NCI-H446 (cell line): ENCODE data around the gene DOCK4.
"Not testable (repeated sequence)": the region's sequence is repeated elsewhere in the genome, so short reads cannot be mapped to it uniquely, and the experiment has no call there.

ENCODE experiments used
- DNase-seq, 2 experiments: peaks; one replicate each; lab custom pipeline; 2025; lab: John Stamatoyannopoulos, UW

DOCK4 gene

GRCh38 chr7:112133328-112133727 lies 72.9 kb downstream of the DOCK4 start:
- DNase-seq = no peak

GRCh38 chr7:112132051-112132694 lies 74.0 kb downstream of the DOCK4 start:
- DNase-seq = no peak

GRCh38 chr7:112130729-112131410 lies 75.3 kb downstream of the DOCK4 start:
- no peak for DNase-seq

- no peak for DNase-seq
These were observed 76.4 kb downstream of the DOCK4 start for GRCh38 chr7:112129655-112130323.

- not testable (repeated sequence) for DNase-seq
These were observed 77.5 kb downstream of the DOCK4 start for GRCh38 chr7:112128461-112129425.

- not testable (repeated sequence) for DNase-seq
These were observed 78.2 kb downstream of the DOCK4 start for GRCh38 chr7:112128041-112128440.

GRCh38 chr7:112125250-112125649 lies 80.9 kb downstream of the DOCK4 start:
- DNase-seq = no peak

GRCh38 chr7:112124061-112124766 lies 82.0 kb downstream of the DOCK4 start:
- no peak for DNase-seq

GRCh38 chr7:112122798-112123197 lies 83.4 kb downstream of the DOCK4 start:
- DNase-seq = no peak

GRCh38 chr7:112122144-112122543 lies 84.1 kb downstream of the DOCK4 start:
- DNase-seq = no peak

- DNase-seq = no peak
These were observed 84.9 kb downstream of the DOCK4 start for GRCh38 chr7:112121318-112121717.

- no peak for DNase-seq
These were observed 85.4 kb downstream of the DOCK4 start for GRCh38 chr7:112120696-112121217.

- DNase-seq = peak; percentile 89 to 92
These were observed 87.3 kb downstream of the DOCK4 start for GRCh38 chr7:112118581-112119566.

- DNase-seq = no peak
These were observed 89.3 kb downstream of the DOCK4 start for GRCh38 chr7:112116894-112117293.

- DNase-seq = no peak
These were observed 89.8 kb downstream of the DOCK4 start for GRCh38 chr7:112116358-112116757.

GRCh38 chr7:112115880-112116279 lies 90.3 kb downstream of the DOCK4 start:
- DNase-seq = no peak

GRCh38 chr7:112113913-112114575 lies 92.2 kb downstream of the DOCK4 start:
- no peak for DNase-seq

- no peak for DNase-seq
These were observed 93.4 kb downstream of the DOCK4 start for GRCh38 chr7:112112822-112113255.

GRCh38 chr7:112110651-112111050 lies 95.5 kb downstream of the DOCK4 start:
- no peak for DNase-seq
